ENCODE data around the gene GTF3A.

Gene GTF3A

DNA sequence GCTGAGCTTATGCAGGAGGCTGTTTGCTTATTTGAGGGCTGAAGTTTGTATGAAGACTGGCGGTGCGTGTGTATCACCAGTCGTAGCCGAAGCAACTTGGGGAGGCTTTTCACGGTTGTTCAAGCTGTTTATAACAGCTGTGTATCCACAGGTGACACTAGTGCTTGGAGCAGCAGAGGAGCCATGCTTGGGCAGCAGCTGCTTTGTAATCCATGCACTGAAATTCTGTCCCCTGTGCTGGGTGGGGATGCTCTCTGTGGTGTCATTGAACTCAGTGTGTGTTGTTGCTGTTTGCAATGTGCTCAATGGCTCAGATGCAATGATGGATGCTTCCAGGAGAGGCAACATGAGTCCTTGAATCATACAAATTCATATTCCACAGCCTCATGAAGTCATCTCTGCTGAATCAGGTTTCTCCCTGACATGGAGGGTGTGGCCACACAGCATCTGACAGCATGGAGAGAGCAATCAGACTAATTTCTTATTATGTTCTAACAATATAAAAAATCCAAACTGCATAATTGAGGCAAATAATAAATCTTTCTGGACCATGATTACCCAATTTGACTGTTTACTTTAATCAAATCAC is 18.8 kb upstream of the GTF3A start:
- DNase-seq (ENCODE audit: low read depth in 2 of 2), result no peak

GRCh38 chr13:27406178-27406939 is 18.1 kb upstream of the GTF3A start:
- no peak for DNase-seq (ENCODE audit: low read depth in 2 of 2)

GRCh38 chr13:27408074-27408473 is 16.3 kb upstream of the GTF3A start:
- no peak for DNase-seq (ENCODE audit: low read depth in 2 of 2)

GRCh38 chr13:27409013-27409412 is 15.4 kb upstream of the GTF3A start:
- DNase-seq (ENCODE audit: low read depth in 2 of 2), result no peak

DNA sequence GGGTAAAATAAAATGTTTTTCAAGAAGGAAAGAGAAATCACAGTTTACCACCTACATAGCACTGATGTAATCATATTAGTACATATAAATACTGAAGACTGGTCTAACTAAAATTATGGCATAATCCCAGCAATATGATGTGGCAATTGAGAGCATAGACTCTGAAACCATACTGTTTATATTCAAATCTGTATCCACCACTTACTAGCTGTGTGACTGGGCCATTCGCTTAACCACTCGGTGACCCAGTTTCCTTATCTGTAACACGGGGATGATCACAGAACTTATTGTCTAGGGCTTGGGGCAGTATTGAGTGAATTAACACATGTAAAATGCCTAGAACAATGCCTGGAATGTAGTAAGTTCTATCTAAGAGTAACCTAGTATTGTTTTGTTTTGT is 13.1 kb upstream of the GTF3A start:
- DNase-seq (ENCODE audit: low read depth in 2 of 2), result no peak

DNA sequence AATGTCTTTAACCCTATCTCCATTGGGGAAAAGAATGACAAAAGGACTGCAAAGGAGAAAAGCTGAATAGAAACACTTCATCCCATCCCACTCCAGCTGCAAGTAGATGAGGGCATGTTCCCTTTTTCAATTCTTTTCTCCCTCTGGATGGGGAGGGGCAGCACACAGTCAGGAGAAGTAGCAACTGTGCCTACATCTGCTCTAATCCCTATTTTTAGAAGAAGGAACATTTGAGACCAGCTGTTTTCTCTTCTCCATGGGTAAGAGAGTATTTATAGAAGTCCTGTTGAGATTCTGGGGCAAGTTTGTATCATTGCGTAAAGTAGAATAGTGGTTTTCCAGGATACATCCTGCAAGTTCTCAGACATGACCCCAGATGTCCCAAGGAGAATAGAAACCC is 9.3 kb upstream of the GTF3A start:
- DNase-seq (ENCODE audit: low read depth in 2 of 2), result no peak

DNA sequence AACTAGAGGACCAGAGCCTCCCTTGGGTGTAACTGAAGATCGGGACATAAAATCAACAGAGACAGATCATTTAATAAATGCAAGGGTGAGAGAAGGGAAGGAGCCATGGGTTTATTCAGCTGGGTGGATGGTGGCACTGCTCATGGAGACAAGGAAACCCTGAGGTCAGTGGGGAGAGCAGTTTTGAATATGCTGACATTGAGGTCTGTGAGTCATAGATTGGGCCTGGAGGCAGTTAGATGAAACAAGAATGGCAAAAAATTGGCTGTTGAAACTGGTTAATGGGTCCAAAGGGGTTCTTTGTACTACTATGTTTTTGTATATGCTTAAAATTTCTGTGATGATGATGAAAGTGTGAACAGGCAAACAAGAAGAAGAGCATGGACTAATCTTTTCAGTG is 5.1 kb upstream of the GTF3A start:
- no peak for DNase-seq (ENCODE audit: low read depth in 2 of 2)

DNA sequence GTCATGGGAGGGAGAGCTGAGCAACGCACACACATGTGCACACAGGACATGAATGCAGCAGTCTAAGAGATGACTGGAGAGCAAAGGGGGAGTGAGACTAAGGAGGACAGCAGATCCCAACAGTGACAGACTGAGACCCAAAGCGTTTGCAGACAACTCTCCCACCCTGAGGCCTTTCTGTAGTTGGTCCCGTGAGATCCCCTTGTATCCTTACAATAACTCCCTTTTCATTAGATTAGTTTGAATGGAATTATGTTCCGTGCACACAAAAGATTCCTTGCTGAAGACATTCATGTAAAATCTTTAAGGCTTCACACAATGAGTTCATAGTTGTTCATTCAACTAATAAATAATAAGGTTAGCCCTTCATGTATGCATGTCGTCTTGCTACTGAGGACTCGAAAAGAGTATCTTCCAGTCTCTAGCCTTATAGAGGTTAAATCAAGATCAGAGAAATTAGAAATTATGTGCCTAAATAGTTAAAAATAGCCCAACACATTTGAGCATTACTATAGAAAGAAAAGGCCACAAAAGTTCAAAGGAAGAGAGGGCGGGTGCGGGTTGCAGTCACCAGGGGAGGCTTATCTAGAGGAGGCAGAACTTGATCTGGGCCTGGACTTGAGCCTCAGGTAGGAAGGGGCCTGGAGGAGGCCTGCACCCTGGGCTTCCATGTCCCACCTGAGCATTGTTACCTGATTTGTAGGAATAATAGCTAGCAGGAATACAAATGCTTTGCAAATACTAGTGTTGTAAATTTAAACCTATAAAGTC is 3.1 kb upstream of the GTF3A start:
- DNase-seq (ENCODE audit: low read depth in 2 of 2), result no peak

DNA sequence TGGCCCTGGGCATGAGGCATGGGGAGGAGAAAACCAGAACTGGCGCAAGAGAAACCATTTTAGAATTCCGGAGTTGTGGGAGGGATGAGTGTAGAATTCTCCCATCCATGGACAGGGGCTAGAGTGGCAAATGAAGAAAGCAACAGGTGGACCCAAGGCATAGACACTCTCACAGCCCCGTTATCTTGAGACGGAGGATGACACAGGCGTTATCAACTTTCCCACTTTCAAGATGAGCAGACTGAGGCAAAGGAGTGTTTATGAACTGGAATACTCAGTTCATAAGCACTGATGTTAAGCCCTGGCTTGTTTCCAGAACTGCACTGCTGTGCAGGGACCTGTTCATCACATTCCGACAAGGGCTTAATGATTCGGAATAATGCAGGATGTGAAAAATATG is 1.1 kb upstream of the GTF3A start:
- no peak for DNase-seq (ENCODE audit: low read depth in 2 of 2)

GRCh38 chr13:27425158-27425917 is 919 bp downstream of the GTF3A start:
- no peak for DNase-seq (ENCODE audit: low read depth in 2 of 2)

GRCh38 chr13:27425918-27426630 is 1.7 kb downstream of the GTF3A start:
- DNase-seq (ENCODE audit: low read depth in 2 of 2), result peak; percentile 57 to 61

- DNase-seq (ENCODE audit: low read depth in 2 of 2), result no peak
Observed at GRCh38 chr13:27427641-27428040, 3.2 kb downstream of the GTF3A start.

DNA sequence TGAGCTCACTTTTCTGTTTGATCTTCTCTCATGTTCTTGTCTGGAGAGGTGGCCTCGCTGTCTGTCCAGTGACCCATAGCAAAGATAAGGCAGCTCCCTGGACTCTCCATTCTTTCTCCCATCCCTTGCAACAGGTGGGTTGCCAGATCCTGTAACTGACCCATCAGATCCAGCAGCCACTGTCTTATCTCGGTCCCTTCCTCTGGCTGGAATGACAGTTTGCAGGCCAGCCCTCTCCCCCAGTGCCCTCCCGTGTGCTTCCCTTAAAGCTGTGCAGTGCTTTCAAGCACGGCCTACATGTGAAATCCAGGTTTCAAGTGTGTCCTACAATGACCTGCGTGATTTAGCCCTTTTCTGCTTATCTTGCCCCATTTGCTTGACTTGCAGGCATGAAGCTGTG is 3.7 kb downstream of the GTF3A start:
- no peak for DNase-seq (ENCODE audit: low read depth in 2 of 2)

- no peak for DNase-seq (ENCODE audit: low read depth in 2 of 2)
Observed at GRCh38 chr13:27432180-27432579, 7.8 kb downstream of the GTF3A start.

DNA sequence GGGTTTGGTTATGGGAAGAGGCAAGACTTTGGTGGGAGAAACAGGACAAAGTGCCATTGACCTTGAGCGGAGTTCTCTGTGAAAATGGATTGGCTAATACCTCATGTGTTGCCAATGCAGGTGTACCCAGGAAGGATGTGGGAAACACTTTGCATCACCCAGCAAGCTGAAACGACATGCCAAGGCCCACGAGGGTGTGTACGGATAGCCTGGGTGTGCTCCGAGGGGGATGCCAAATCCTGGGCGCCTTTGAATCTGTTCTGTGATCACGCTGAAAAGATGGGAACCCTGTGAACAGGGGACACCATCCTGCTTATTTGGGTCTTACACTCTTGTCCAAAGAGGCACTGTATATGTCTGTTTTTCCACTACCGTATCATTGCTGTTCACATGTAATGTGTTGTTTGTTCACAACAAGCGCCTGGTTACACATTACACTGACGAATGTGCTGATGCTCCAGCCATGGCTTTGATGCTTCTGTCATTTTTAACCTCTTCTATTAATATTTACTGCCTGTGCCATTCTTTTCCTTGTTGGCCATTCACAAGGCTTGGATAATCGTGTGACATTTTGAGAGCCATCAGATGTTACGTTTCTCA is 8.3 kb downstream of the GTF3A start:
- DNase-seq (ENCODE audit: low read depth in 2 of 2), result no peak

GRCh38 chr13:27437126-27437525 is 12.7 kb downstream of the GTF3A start:
- no peak for DNase-seq (ENCODE audit: low read depth in 2 of 2)

DNA sequence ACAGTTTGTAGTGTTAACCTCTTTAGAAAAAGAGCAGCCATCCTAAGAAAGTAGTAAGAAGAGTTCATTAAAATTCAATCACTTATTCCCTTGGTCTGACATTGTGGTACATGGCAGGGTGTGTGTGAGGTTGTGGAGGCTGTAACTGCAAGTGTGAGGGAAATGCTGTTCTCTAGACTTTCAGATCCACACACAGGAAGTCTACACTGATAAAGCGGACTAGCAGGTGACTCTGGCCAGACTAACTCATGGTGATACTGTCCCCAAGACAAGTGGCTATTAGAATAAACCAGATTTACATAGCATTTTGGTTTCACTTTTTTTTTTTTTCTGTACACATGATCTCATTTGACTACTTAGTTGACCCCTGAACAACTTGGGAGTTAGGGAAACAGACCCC is 16.0 kb downstream of the GTF3A start:
- DNase-seq (ENCODE audit: low read depth in 2 of 2), result no peak

DNA sequence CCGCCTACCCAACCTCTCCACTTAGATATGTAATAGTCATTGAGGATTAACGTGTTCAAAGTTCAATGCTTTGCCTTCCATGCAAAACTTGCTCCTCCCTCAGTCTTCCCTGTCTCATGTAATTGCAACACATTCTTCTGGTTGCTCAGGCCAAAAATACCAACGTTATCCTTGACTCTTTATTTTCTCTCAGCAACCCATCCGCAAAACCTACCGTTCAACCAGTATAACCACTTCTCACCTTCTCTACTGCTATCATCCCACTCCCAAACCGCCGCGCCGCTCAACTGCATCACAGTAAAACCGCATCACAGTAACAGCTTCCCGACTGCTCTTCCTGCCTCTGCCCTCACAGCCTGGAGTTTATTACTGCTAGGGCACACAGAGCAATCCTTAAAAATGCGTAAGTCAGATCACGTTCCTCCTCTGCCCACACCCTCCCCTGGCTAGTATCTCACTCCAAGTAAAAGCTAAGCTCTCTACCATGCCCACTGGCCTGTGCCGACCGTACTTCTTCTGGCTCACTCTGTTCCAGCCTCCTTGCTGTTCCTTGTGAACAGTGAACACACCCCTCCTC is 17.7 kb downstream of the GTF3A start:
- no peak for DNase-seq (ENCODE audit: low read depth in 2 of 2)

- DNase-seq (ENCODE audit: low read depth in 2 of 2), result no peak
Observed at GRCh38 chr13:27442797-27443196, 18.4 kb downstream of the GTF3A start.

GRCh38 chr13:27446986-27447583 is 22.7 kb downstream of the GTF3A start:
- no peak for DNase-seq (ENCODE audit: low read depth in 2 of 2)

Measured in stimulated activated CD4-positive, alpha-beta T cell treated with anti-CD3 and anti-CD28 coated beads, Interleukin-15, amount 100 ng/mL, for 48 hours (primary cell).